ES-I3 (cell line): ENCODE measurements around the gene CABP1.
"Not testable (repeated sequence)": the region's sequence is repeated elsewhere in the genome, so short reads cannot be mapped to it uniquely, and the experiment has no call there.

Experiments used
- H3K36me3 ChIP-seq: 2 replicates; pipeline ENCODE4 v1.6.1; 2013; ENCODE audit warnings: mild to moderate bottlenecking, low read length, control low read depth, moderate library complexity; ENCODE audit not compliant: insufficient read depth
- H3K4me1 ChIP-seq: 2 replicates; pipeline ENCODE4 v1.6.1; 2013; ENCODE audit warnings: mild to moderate bottlenecking, control low read depth, low read length; ENCODE audit not compliant: insufficient read depth
- H3K9ac ChIP-seq: 2 replicates; pipeline ENCODE4 v1.6.1; 2013; ENCODE audit warnings: low read depth, mild to moderate bottlenecking, low read length, moderate library complexity
- H3K9me3 ChIP-seq: 2 replicates; pipeline ENCODE4 v1.6.1; 2013; ENCODE audit warnings: mild to moderate bottlenecking, low read length, moderate library complexity; ENCODE audit not compliant: control insufficient read depth, insufficient read depth

The CABP1 gene

DNA sequence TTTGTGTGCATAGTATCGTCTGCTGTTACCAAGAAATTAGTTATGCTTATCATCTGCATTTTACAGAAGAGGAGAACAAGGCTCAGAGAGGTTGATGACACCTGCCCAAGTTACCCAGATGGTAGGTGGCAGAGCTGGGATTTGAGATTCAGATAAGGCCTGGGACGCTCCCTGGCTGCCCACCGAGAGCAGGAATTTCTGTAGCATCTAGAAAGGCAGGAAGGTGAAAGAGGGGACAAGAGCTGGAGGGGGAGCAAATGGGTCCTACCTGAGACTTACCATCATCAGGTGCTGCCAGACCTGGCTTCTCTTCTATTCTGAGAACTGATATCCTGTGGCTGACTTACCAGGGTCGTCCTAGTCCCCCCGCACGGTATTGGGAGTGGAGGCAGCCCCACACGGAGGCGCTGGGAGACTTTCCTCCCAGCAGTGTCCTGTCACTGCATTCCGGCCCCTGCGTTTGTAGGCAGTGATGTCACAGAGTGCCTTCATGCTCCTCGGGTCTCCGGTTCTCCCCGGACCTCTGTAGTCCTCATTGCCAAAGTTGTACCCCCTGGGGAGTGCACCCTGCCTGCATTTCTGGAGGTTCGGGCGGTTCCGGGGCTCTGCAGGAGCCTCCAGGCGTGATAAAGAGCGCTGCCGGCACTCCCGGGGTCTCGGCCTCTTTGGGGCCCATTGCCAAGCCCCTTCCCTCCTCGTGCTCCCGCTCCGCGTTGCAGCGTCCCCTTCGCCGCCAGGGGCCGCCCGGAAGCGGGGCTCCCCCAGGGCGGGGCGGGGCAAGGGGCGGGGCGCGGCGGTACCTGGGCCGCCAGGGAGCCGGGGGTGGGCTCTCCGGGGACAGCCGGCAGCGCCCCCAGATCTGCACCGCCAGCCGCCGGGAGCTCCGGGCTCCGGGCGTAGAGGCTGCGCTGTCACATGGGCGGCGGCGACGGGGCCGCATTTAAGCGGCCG lies at the start of gene CABP1:
Gene CABP1 (plus strand): TSS at position 856 of the 951 bp plus-strand sequence. CDS start 60 bp downstream, at position 916.
- peaks cover 5% of the 10 kb centered on the region for H3K4me1 ChIP-seq
- no peaks in the 10 kb centered on the region for H3K36me3 ChIP-seq
- H3K9me3 ChIP-seq: no peaks in the 10 kb centered on the region
- peak within 1 kb of the TSS; percentile 89 for H3K9ac ChIP-seq

DNA sequence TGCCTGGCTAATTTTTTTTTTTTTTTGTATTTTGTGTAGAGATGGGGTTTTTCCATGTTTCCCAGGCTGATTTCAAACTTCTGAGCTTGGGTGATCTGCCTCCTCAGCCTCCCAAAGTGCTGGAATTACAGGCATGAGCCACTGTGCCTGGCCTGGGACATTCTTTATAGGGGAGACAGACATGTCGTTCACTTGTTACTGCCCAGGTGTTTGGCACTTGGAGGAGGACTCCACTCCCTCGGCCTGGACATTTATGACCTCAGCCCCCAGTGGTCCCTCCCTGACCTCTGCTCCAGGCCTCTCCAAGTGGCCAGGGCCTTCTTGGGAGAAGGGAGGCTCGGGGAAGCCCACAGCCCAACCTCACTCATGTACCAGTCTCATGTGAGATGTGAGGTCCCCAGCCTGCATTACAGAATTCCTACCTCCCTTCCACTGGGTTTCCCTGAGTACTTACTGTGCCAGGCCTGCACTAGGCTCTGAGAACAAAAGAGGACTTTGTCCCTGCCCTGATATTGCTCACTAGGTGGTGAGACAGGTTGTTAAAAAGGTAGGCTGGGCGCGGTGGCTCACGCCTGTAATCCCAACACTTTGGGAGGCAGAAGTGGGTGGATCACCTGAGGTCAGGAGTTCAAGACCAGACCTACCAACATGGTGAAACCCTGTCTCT lies 49.6 kb upstream of the CABP1 start:
- peaks cover 5% of the 10 kb centered on the region; the same call in 1 of the 2 replicates for H3K4me1 ChIP-seq
- H3K36me3 ChIP-seq: no peaks in the 10 kb centered on the region
- no peaks in the 10 kb centered on the region for H3K9me3 ChIP-seq
- H3K9ac ChIP-seq: no peak overlapping the region

DNA sequence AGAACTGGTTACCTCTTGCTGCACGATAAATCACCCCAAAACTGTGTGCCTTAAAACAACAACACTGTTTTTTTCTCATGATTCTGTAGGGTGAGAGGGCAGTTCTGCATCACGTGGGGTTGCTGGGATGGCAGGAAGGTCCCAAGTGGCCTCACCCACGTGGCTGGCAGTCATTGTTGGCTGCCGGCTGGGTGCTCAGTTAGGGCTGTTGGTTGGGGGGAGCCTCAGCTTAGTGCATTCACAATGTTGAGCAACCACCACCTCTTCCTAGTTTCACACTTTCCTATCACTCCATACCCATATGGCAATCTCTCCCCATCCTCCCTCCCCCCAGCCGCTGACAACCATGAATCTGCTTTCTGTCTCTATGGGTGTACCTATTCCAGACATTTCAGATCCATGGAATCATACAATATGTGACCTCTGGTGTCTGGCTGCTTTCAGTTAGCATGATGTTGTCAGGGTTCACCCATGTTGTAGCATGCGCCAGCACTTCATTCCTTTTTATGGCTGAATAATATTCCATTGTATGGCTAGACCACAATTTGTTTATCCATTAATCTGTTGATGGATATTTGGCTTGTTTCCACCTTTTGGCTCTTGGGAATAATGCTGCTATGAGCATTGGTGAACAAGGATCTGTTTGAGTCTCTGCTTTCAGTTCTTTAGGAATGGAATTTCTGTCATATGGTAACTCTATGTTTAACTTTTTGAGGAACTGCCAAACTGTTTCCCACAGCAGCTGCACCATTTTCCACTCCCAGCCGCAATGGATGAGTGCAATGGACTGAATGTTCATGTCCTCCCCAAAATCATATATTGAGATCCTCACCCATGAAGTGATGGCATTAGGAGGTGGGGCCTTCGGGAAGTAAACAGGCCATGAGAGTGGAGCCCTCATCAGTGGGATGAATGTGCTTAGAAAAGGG lies 48.0 kb upstream of the CABP1 start:
- no peak overlapping the region for H3K9ac ChIP-seq
- peaks cover 5% of the 10 kb centered on the region; the same call in 1 of the 2 replicates for H3K4me1 ChIP-seq
- no peaks in the 10 kb centered on the region for H3K36me3 ChIP-seq
- H3K9me3 ChIP-seq: no peaks in the 10 kb centered on the region

DNA sequence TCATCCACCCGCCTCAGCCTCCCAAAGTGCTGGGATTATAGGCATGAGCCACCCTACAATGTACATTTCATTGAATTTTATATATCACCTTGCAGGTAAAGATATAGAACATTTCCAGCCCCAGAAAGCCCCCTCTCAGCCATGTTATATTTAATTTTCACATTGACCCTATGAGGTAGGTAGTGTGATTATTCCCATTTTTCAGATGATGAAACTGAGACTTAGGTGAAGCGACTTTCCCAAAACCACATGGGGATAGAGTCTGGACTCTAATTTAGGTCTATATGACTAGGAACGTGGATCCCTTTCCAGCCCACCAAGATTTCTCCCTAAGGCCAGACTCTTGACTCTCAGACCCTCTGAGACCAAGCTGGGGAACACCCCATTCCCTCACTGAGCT lies 43.5 kb upstream of the CABP1 start:
- no peaks in the 10 kb centered on the region for H3K9me3 ChIP-seq
- peaks cover 29% of the 10 kb centered on the region for H3K4me1 ChIP-seq
- no peak overlapping the region for H3K9ac ChIP-seq
- no peaks in the 10 kb centered on the region for H3K36me3 ChIP-seq

DNA sequence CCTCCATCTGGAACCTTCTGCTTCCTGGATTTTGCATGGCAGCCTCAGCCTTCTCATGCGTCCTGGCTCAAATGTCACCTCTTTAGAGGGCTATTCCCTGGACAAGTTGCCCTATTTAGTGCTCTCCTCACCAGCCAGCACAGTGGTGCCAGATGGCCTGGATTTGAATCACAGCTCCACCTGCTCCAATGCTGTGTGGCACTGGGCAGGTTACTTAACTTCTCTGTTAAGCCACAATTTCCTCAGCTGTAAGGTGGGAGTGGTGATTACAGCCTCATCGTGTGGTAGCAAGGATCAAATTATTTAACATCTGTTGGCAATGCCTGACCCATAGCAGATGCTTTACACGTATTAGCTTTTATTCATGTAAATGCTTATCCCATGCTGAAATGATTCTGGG lies 42.6 kb upstream of the CABP1 start:
- Histone ChIP-seq H3K9ac (no peak overlapping the region), H3K36me3 (no peaks in the 10 kb centered on the region), H3K4me1 (peaks cover 33% of the 10 kb centered on the region)

DNA sequence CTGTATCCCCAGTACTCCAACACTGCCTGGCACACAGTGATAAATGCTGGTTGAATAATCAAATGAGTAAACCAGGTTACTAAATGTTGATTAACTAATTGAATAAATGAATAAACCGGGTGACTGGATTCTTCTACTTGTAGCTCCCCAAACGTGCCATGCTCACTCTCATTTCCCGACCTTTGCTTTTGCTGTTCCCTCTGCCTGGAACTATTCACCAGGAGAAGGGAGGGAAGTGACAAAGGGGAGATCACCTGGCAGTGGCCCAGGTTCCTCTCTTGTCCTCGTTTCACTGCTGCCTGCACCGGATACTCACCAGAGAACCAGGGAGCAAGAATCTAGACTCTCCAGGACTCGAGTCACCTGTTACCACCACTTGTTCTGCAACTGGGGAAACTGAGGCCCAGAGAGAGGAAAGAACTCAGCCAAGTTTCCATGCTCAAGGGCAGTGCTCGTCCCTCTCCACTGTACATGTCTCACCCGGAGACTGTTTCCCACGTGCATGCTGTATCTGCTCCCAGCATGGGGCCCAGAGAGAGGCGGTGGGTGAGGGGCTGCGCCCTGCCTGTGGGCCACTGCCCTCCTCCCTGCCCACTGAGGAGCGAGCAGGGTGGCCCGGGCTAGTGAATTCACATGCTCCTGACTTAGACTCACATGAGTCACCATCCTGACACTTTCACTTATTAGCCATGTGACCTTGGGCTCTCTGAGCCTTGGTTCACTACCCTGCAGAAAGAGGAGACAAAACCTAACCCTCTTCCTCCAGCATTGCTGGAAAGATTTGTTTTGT lies 41.6 kb upstream of the CABP1 start:
- H3K4me1 ChIP-seq: peaks cover 34% of the 10 kb centered on the region
- no peaks in the 10 kb centered on the region for H3K36me3 ChIP-seq
- H3K9ac ChIP-seq: no peak overlapping the region
- no peaks in the 10 kb centered on the region for H3K9me3 ChIP-seq

More for the DNA sequence above, 42.6 kb upstream of the CABP1 start:
- no peaks in the 10 kb centered on the region for H3K9me3 ChIP-seq

DNA sequence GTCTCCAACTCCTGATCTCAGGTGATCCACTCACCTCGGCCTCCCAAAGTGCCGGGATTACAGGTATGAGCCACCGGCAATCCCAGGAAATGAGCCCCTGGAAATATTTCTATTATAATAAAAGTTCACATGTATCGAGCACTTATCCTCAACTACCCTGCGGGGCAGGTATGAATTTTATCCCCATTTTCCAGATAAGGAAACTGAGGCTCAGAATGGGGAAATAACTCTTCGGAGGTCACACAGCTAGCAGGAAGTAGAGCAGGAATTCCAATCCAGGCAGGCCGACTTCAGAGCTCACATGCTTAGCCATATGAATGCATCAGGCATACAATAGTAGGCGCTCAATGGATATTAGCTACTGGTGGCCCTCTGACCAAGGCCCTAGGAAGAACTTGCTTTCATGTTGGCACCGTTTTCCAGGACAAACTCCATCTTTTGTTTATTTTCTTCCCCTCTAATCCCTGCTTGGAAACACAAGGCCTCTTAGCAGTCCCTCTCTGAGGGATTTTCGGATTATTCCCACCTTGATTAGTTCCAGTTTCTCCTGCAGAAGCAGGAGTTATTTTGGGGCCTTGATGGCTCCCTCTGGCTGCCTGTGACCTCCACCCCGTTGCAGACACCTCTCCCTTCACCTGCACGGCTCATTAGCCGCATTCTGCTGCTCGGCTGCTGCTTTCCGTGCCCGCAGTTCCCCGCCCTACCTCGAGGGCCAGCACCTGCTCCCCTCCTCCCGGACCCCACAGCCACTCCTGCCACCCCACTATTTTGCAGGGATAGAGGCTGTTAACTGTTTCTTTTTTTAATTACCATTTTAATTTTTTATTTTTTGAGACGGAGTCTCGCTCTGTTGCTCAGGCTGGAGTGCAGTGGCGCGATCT lies 40.5 kb upstream of the CABP1 start:
- H3K9me3 ChIP-seq: no peaks in the 10 kb centered on the region
- H3K9ac ChIP-seq: peak overlapping the region; percentile 3; the same call in 1 of the 2 replicates
- H3K36me3 ChIP-seq: no peaks in the 10 kb centered on the region

DNA sequence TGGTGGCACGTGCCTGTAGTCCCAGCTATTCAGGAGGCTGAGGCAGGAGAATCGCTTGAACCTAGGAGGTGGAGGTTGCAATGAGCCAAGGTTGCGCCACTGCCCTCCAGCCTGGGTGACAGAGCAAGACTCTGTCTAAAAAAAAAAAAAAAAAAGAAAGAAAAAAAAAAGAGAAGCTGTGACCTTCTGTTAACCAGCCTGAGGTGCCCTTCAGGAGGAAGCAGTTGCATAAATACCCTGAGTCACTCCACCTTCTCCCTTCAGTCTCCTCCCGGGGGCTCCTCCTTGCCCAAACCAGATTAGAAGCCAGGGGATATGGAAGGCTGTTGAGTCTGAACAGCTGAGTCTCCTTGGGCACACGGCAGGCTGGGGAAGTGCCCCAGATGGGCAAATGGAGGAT lies 38.0 kb upstream of the CABP1 start:
- H3K4me1 ChIP-seq: peaks cover 34% of the 10 kb centered on the region
- H3K9ac ChIP-seq, H3K36me3 ChIP-seq, H3K9me3 ChIP-seq: not testable (repeated sequence)

More for the DNA sequence above, 40.5 kb upstream of the CABP1 start:
- peaks cover 34% of the 10 kb centered on the region for H3K4me1 ChIP-seq

DNA sequence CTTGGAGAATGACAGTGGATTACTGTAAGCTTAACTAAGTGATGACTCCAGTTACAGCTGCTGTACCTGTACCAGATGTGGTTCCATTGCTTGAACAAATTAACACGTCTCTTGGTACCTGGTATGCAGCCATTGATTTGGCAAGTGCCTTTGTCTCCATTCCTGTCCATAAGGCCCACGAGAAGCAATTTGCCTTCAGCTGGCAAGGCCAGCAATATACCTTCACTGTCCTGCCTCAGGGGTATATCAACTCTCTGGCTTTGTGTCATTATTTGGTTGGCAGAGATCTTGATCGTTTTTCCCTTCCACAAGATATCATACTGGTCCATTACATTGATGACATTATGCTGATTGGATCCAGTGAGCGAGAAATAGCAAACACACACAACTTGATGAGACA lies 29.9 kb upstream of the CABP1 start:
- no peaks in the 10 kb centered on the region for H3K4me1 ChIP-seq
- no peaks in the 10 kb centered on the region for H3K36me3 ChIP-seq
- H3K9me3 ChIP-seq: no peaks in the 10 kb centered on the region
- no peak overlapping the region for H3K9ac ChIP-seq

DNA sequence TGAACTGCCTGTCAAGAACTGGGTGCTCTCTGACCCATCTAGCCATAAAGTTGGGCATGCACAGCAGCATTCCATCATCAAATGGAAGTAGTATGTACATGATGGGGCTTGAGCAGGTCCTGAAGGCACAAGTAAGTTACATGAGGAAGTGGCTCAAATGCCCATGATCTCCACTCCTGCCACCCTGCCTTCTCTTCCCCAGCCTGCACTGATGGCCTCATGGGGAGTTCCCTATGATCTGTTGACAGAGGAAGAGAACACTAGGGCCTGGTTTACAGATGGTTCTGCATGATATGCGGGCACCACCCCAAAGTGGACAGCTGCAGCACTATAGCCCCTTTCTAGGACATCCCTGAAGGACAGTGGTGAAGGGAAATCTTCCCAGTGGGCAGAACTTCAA lies 28.9 kb upstream of the CABP1 start:
- H3K4me1 ChIP-seq, H3K9me3 ChIP-seq, H3K36me3 ChIP-seq, H3K9ac ChIP-seq: not testable (repeated sequence)

DNA sequence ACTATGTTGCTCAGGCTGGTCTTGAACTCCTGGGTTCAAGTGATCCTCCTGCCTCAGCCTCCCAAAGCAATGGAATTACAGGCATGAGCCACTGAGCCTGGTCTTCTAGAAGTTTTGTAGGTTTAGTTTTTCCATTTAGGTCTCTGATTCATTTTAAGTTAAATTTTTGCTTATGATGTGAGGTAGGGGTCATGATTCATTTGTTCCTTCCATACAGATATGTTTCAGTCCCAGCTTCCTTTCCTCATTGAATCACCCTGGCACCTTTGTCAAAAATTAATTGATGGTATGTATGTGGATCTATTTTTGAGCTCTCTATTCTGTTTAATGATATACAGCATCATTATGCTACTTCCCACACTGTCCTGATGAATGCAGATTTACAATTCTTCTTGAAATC lies 25.6 kb upstream of the CABP1 start:
- Histone ChIP-seq H3K36me3 (no peaks in the 10 kb centered on the region), H3K4me1 (0 out of 2 replicates have a peak, but pooled peaks cover 5% of the 10 kb centered on the region), H3K9ac (no peak overlapping the region), H3K9me3 (no peaks in the 10 kb centered on the region)

DNA sequence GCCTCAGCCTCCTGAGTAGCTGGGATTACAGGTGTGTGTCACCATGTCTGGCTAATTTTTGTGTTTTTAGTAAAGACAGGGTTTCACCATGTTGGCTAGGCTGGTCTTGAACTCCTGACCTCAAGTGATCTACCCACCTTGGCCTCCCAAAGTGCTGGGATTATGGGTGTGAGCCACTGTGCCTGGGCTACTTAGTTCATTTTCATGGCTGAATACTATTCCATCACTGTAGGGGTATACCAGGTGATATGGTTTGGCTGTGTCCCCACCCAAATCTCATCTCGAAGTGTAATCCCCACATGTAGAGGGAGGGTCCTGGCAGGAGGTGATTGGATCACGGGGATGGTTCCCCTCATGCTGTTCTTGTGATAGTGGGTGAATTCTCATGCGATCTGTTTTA lies 23.2 kb upstream of the CABP1 start:
- H3K4me1 ChIP-seq, H3K36me3 ChIP-seq, H3K9me3 ChIP-seq, H3K9ac ChIP-seq: not testable (repeated sequence)

DNA sequence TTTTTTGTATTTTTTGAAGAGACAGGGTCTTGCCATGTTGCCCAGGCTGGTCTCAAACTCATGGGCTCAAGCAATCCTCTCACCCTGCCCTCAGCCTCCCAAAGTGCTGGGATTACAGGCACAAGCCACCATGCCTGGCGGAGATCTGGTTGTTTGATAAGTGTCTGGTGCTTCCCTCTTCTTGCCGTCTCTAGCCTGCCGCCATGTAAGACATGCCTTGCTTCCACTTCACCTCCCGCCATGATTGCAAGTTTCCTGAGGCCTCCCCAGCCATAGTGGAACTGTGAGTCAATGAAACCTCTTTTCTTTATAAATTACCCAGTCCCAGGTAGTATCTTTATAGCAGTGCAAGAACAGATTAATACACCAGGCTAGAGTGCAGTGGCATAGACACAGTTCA lies 22.7 kb upstream of the CABP1 start:
- H3K9me3 ChIP-seq, H3K9ac ChIP-seq, H3K36me3 ChIP-seq, H3K4me1 ChIP-seq: not testable (repeated sequence)
